Thymus (tissue), 11 donors: Measurements from ENCODE around the gene UAP1L1. TPM values are rescaled to one million over a fixed set of nuclear protein-coding genes. Genes with fewer than 3 reads are reported as not detected.
"Not testable (repeated sequence)": the region's sequence is repeated elsewhere in the genome, so short reads cannot be mapped to it uniquely, and the experiment has no call there.

ENCODE experiments used
- DNase-seq, 9 donors: peaks; one replicate each; pipeline ENCODE4 v3.0.0-alpha.2; 2013; ENCODE audit warnings: low spot score in 9 of 9, low read depth in 6 of 9, missing footprints in 1 of 9
- H3K27ac ChIP-seq, 2 donors: one replicate each; pipeline ENCODE4 v1.5.1; 2013; ENCODE audit warnings: control low read depth in 1 of 2, low read depth in 1 of 2, low read length in 1 of 2, mild to moderate bottlenecking in 1 of 2, moderate library complexity in 1 of 2
- H3K27me3 ChIP-seq, 2 donors: one replicate each; pipeline ENCODE4 v1.5.1; 2013; ENCODE audit warnings: low read length in 1 of 2; ENCODE audit not compliant: control insufficient read depth in 2 of 2, insufficient read depth in 1 of 2
- H3K36me3 ChIP-seq, 2 donors: one replicate each; pipeline ENCODE4 v1.5.1; 2013; ENCODE audit warnings: low read length in 1 of 2, mild to moderate bottlenecking in 1 of 2, moderate library complexity in 1 of 2; ENCODE audit not compliant: control insufficient read depth in 2 of 2, insufficient read depth in 2 of 2
- H3K4me1 ChIP-seq, 2 donors: one replicate each; pipeline ENCODE4 v1.5.1; 2013; ENCODE audit warnings: low read length in 2 of 2; ENCODE audit not compliant: control insufficient read depth in 2 of 2, insufficient read depth in 2 of 2
- H3K4me3 ChIP-seq, 2 donors: one replicate each; pipeline ENCODE4 v1.5.1; 2013; ENCODE audit warnings: low read length in 2 of 2, control low read depth in 1 of 2, mild to moderate bottlenecking in 1 of 2
- H3K9me3 ChIP-seq, 2 donors: one replicate each; pipeline ENCODE4 v1.5.1; 2013; ENCODE audit warnings: low read length in 1 of 2, mild to moderate bottlenecking in 1 of 2; ENCODE audit not compliant: control insufficient read depth in 2 of 2, insufficient read depth in 1 of 2
- WGBS: extraction: QIAGEN DNeasy Blood & Tissue Kit; methylation state at CpG from one replicate; pipeline ENCODE4 v1.1.7; 2013; 5-methylcytosine and 5-hydroxymethylcytosine counted together
- polyA plus RNA-seq: library from polyadenylated mRNA; stranded (reverse); fragments of 200-250 nt; gene quantifications from one replicate; pipeline ENCODE4 v1.2.3, GENCODE V29; 2013
- total RNA-seq: library from RNA; stranded (reverse); fragments of 120-200 nt; gene quantifications from one replicate; pipeline ENCODE4 v1.2.4, GENCODE V29; 2013
- donor health status: healthy.

The UAP1L1 gene
- total and polyA plus RNA-seq, 2 donors: 1.9 to 9.4 TPM

- Histone ChIP-seq H3K27me3 (peaks cover 49 to 80% of the 10 kb centered on the region in 2 donors), H3K9me3 (peaks cover under 1 to 2% of the 10 kb centered on the region in 2 donors), H3K27ac (no peak overlapping the region), H3K4me1 (peaks cover 0 to 9% of the 10 kb centered on the region in 2 donors), H3K36me3 (no peaks in the 10 kb centered on the region), H3K4me3 (no peak overlapping the region)
- no peak for DNase-seq
- WGBS: 95% methylated on average over 17 of the region's 17 CpGs
These were observed 22.4 kb upstream of the UAP1L1 start for GRCh38 chr9:137054932-137055384.

GRCh38 chr9:137055385-137056364 lies 21.6 kb upstream of the UAP1L1 start:
- no peak overlapping the region for H3K4me3 ChIP-seq
- H3K27ac ChIP-seq: no peak overlapping the region

DNA sequence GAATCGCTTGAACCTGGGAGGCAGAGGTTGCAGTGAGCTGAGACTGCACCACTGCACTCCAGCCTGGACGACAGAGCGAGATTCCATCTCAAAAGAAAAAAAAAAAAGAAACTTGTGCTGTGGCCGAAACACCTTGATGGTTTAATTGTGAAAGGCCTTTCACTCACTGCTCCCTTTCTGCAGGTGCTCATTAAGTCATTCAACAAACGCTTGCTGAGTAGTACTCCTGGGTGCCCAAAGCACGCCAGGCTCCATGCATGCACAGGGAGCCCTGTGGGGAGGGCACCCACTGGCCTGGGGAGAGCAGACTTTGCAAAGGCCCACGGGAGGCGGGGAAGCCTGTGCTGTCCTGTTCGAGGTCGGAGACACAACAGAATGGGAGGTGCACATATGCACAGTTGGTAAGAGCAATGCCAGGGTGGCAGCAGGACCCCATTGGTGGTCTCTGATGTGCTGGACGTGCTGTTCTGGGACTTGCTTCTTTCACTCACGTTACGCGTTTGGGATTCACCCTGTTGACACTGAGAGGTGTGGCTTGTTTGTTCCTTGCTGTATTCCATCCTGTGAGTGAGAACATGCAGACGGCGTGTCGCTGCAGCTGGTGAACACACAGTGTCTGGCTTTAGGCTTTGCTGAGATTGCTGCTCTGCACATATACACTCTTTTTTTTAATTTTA lies 20.4 kb upstream of the UAP1L1 start:
- Histone ChIP-seq H3K4me1 (peaks cover 0 to 9% of the 10 kb centered on the region in 2 donors), H3K9me3 (no peaks in the 10 kb centered on the region), H3K4me3 (no peak overlapping the region), H3K27ac (no peak overlapping the region), H3K27me3 (peaks cover 34 to 61% of the 10 kb centered on the region in 2 donors), H3K36me3 (no peaks in the 10 kb centered on the region)
- WGBS: 96% methylated on average over 17 of the region's 17 CpGs
- DNase-seq: no peak

More at GRCh38 chr9:137055385-137056364, 21.6 kb upstream of the UAP1L1 start:
- 86% methylated on average over 28 of the region's 28 CpGs for WGBS
- H3K9me3 ChIP-seq: no peaks in the 10 kb centered on the region
- H3K27me3 ChIP-seq: peaks cover 44 to 73% of the 10 kb centered on the region in 2 donors
- no peak for DNase-seq
- peaks cover 0 to 9% of the 10 kb centered on the region in 2 donors for H3K4me1 ChIP-seq
- H3K36me3 ChIP-seq: no peaks in the 10 kb centered on the region

- DNase-seq: no peak
- no peak overlapping the region for H3K27ac ChIP-seq
- WGBS: 92% methylated on average over 16 of the region's 16 CpGs
- H3K4me1 ChIP-seq: peaks cover 0 to 9% of the 10 kb centered on the region in 2 donors
- no peaks in the 10 kb centered on the region for H3K9me3 ChIP-seq
- H3K36me3 ChIP-seq: no peaks in the 10 kb centered on the region
- H3K27me3 ChIP-seq: peaks cover 28 to 54% of the 10 kb centered on the region in 2 donors
- no peak overlapping the region for H3K4me3 ChIP-seq
These were observed 19.8 kb upstream of the UAP1L1 start for GRCh38 chr9:137057545-137057944.

GRCh38 chr9:137058521-137059234 lies 18.6 kb upstream of the UAP1L1 start:
- Histone ChIP-seq H3K36me3 (no peaks in the 10 kb centered on the region), H3K27ac (no peak overlapping the region), H3K9me3 (no peaks in the 10 kb centered on the region), H3K27me3 (peaks cover 18 to 43% of the 10 kb centered on the region in 2 donors), H3K4me1 (peaks cover 0 to 6% of the 10 kb centered on the region in 2 donors), H3K4me3 (no peak overlapping the region)
- DNase-seq: no peak
- WGBS: 84% methylated on average over 9 of the region's 9 CpGs

GRCh38 chr9:137062384-137062783 lies 14.9 kb upstream of the UAP1L1 start:
- peaks cover 0 to 11% of the 10 kb centered on the region in 2 donors for H3K27me3 ChIP-seq
- H3K4me3 ChIP-seq: no peak overlapping the region
- DNase-seq: no peak
- no peaks in the 10 kb centered on the region for H3K9me3 ChIP-seq
- peaks cover 0 to 8% of the 10 kb centered on the region in 2 donors for H3K36me3 ChIP-seq
- H3K27ac ChIP-seq: no peak overlapping the region
- WGBS: 94% methylated on average over 15 of the region's 15 CpGs
- H3K4me1 ChIP-seq: no peaks in the 10 kb centered on the region

GRCh38 chr9:137062798-137063197 lies 14.5 kb upstream of the UAP1L1 start:
- H3K9me3 ChIP-seq, H3K4me3 ChIP-seq, H3K4me1 ChIP-seq, H3K27ac ChIP-seq, H3K27me3 ChIP-seq, H3K36me3 ChIP-seq, DNase-seq: not testable (repeated sequence)
- WGBS: 92% methylated on average over 9 of the region's 9 CpGs

DNA sequence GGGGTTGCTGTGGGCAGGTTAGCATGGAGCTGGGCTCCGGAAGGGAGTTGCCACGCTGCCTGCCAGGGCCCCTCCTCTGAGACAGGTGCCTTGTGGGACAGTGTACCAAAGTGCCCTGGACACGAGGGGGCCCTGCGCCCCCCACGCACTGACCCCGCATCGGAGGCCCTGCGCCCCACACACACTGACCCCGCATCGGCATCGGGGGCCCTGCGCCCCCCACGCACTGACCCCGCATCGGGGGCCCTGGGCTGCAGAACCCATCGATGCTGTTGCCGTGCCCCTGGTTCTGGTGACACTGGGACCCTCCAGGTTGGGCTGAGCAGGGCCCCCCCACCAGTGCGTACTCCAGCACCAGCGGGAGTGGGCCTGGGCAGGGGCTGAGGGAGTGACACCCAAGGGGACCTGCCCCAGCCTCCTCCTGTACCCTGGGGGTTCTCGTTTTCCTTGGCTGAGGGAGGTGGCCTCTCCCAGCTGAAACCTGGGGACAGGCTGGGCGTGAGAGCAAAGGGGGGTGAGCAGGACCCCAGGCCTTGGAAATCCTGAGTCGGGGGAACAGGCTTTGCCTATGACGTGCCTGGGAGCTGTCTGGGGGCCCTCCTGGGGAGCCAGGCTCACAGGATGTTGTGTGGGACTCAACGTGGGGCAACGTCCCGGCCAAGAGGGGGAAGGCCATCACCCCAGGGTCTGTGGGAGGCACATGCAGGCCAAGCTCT lies 13.8 kb upstream of the UAP1L1 start:
- Histone ChIP-seq H3K4me1 (peaks cover under 1 to 8% of the 10 kb centered on the region in 2 donors), H3K36me3 (peaks cover 0 to 8% of the 10 kb centered on the region in 2 donors), H3K9me3 (no peaks in the 10 kb centered on the region), H3K27ac (no peak overlapping the region), H3K27me3 (peaks cover 0 to 6% of the 10 kb centered on the region in 2 donors), H3K4me3 (no peak overlapping the region)
- DNase-seq: no peak
- WGBS: 92% methylated on average over 26 of the region's 26 CpGs
